HepG2 (cell line): ENCODE data around the gene PNLIPRP1. TPM values are rescaled to one million over a fixed set of nuclear protein-coding genes. Genes with fewer than 3 reads are reported as not detected.

Experiments
- ATAC-seq: fragments of 200-7000 bp; cut with Tn5 transposase; 3 replicates; pipeline ENCODE4 v1.9.1; 2020; ENCODE audit warnings: mild to moderate bottlenecking, moderate library complexity
- BruUV-seq: library from RNA; stranded (reverse); fragments of 400-500 nt; replicated peaks from 2 replicates; lab custom pipeline; 2021; lab: Mats Ljungman, UMichigan
- CTCF ChIA-PET: fragments of 300-600 bp; formaldehyde crosslinking; extraction: SDS; loops from one replicate; lab custom pipeline; 2021; ENCODE audit warnings: low total read pairs, inconsistent platforms, low intra/inter-chr PET ratio; lab: Yijun Ruan, JAX
- POLR2A ChIA-PET: fragments of 350-600 bp; sonication (Branson Sonifier 250); formaldehyde crosslinking; loops from one replicate; lab custom pipeline; 2020; ENCODE audit warnings: antibody characterized with exemption, inconsistent platforms; lab: Yijun Ruan, JAX
- DNase-seq: peaks from one replicate; pipeline ENCODE4 v3.0.0-alpha.2; 2015; ENCODE audit warnings: low spot score
- FAIRE-seq: peaks from 3 replicates; lab custom pipeline; 2011; peaks lifted over from hg19 to GRCh38; lab: Jason Lieb, UNC
- H2AFZ ChIP-seq: one replicate; pipeline ENCODE4 v1.6.1; 2011; ENCODE audit warnings: low read length, inconsistent platforms
- H3K27ac ChIP-seq: fragments of 300-600 bp; 3 replicates; pipeline ENCODE4 v1.8.0; 2011; ENCODE audit warnings: mixed run types, mild to moderate bottlenecking, mixed read lengths, low read length, inconsistent platforms; ENCODE audit not compliant: insufficient read depth; ENCODE audit errors: extremely low read length
- H3K27me3 ChIP-seq, 2 experiments: fragments of 200-600 bp in 1 of 2; 2 replicates in 1 of 2; 3 replicates in 1 of 2; pipeline versions ENCODE4 v1.6.0 to v1.8.0; 2011; ENCODE audit warnings: low read length in 2 of 2, mild to moderate bottlenecking in 2 of 2, moderate library complexity in 2 of 2, inconsistent platforms in 1 of 2; ENCODE audit not compliant: insufficient read depth in 2 of 2, control insufficient read depth in 1 of 2
- H3K36me3 ChIP-seq, 2 experiments: fragments of 200-600 bp in 1 of 2; replicated peaks in 1 of 2; 2 replicates in 1 of 2; 3 replicates in 1 of 2; pipeline versions ENCODE4 v1.5.1 to v1.8.0; 2011; ENCODE audit warnings: low read length in 2 of 2, inconsistent platforms in 1 of 2; ENCODE audit not compliant: insufficient read depth in 2 of 2, control insufficient read depth in 1 of 2
- H3K4me1 ChIP-seq: 2 replicates; pipeline ENCODE4 v1.5.1; 2012; ENCODE audit warnings: low read length, inconsistent platforms; ENCODE audit not compliant: insufficient read depth
- H3K4me2 ChIP-seq: 2 replicates; pipeline ENCODE4 v1.6.0; 2011; ENCODE audit warnings: low read depth, low read length, inconsistent platforms
- H3K4me3 ChIP-seq, 3 experiments: fragments of 200-600 bp in 1 of 3; sonication (generic), shearing (Covaris generic) in 1 of 3; replicated peaks in 1 of 3; 2 replicates each; pipeline ENCODE4 v1.5.1; 2011 to 2016; ENCODE audit warnings: low read length in 3 of 3, inconsistent platforms in 2 of 3, low read depth in 2 of 3, mild to moderate bottlenecking in 2 of 3, control low read depth in 1 of 3, mixed read lengths in 1 of 3; ENCODE audit not compliant: insufficient read depth in 1 of 3
- H3K79me2 ChIP-seq: one replicate; pipeline ENCODE4 v1.6.1; 2011; ENCODE audit warnings: low read length, inconsistent platforms; ENCODE audit not compliant: insufficient read depth
- H3K9ac ChIP-seq: 2 replicates; pipeline ENCODE4 v1.6.0; 2011; ENCODE audit warnings: mild to moderate bottlenecking, low read depth, low read length, inconsistent platforms; ENCODE audit not compliant: insufficient read depth
- H3K9me3 ChIP-seq: 2 replicates; pipeline ENCODE4 v1.5.1; 2012; ENCODE audit warnings: mild to moderate bottlenecking, low read length
- H4K20me1 ChIP-seq: 2 replicates; pipeline ENCODE4 v1.6.0; 2011; ENCODE audit warnings: inconsistent platforms, mild to moderate bottlenecking, low read length, moderate library complexity; ENCODE audit not compliant: insufficient read depth
- FOXA1 ChIP-seq, 2 experiments: fragments of 450-650 bp in 1 of 2; sonication (generic) in 1 of 2; formaldehyde crosslinking in 1 of 2; IDR thresholded peaks; 2 replicates each; pipeline versions ENCODE4 v1.4.0 to v1.6.1; 2016 to 2020; ENCODE audit warnings: missing genetic modification reagents in 1 of 2
- FOXA3 ChIP-seq: IDR thresholded peaks from 2 replicates; pipeline ENCODE4 v1.6.1; 2016; ENCODE audit warnings: missing genetic modification reagents, missing compliant biosample characterization
- HHEX ChIP-seq: IDR thresholded peaks from 2 replicates; pipeline ENCODE4 v1.6.1; 2016; ENCODE audit warnings: control low read depth
- HNF4A ChIP-seq: sonication (generic); formaldehyde crosslinking; IDR thresholded peaks from 2 replicates; pipeline ENCODE4 v1.4.0; 2020; ENCODE audit warnings: missing genetic modification reagents
- NFIC ChIP-seq: IDR thresholded peaks from 2 replicates; pipeline ENCODE4 v1.6.1; 2012; ENCODE audit warnings: mild to moderate bottlenecking, low read length, inconsistent platforms
- TBX2 ChIP-seq: sonication (generic); formaldehyde crosslinking; IDR thresholded peaks from 2 replicates; pipeline ENCODE4 v1.5.0; 2020; ENCODE audit warnings: missing genetic modification reagents, mild to moderate bottlenecking, borderline replicate concordance
- ZIK1 ChIP-seq: sonication (generic); formaldehyde crosslinking; IDR thresholded peaks from 2 replicates; pipeline ENCODE4 v1.5.0; 2020; ENCODE audit warnings: mild to moderate bottlenecking, low read depth, missing genetic modification reagents, borderline replicate concordance
- ZNF33A ChIP-seq: sonication (generic); formaldehyde crosslinking; IDR thresholded peaks from 2 replicates; pipeline ENCODE4 v1.5.1; 2020; ENCODE audit warnings: missing genetic modification reagents, mild to moderate bottlenecking, moderate library complexity, borderline replicate concordance
- ZNF609 ChIP-seq: sonication (generic); formaldehyde crosslinking; IDR thresholded peaks from 2 replicates; pipeline ENCODE4 v1.4.0; 2020; ENCODE audit warnings: mild to moderate bottlenecking, missing genetic modification reagents, borderline replicate concordance
- WGBS: methylation state at CpG from one replicate; pipeline ENCODE4 v1.1.6; 2017; ENCODE audit warnings: low lambda C conversion rate; 5-methylcytosine and 5-hydroxymethylcytosine counted together
- in situ Hi-C: cut with HindIII; loops from 2 replicates; pipeline ENCODE4 v1.10.0; 2017; ENCODE audit warnings: low pct_unique_long_range_greater_than_20kb; ENCODE audit not compliant: extremely low pct_ligation_motif_present
- intact Hi-C: fragments of 100-400 bp; cut with micrococcal nuclease; formaldehyde crosslinking; loops from one replicate; pipeline ENCODE4 v1.10.0; 2022; ENCODE audit not compliant: unreplicated experiment
- polyA plus RNA-seq, 8 experiments: library from polyadenylated mRNA; depleted of rRNA in 3 of 8; stranded (reverse) in 7 of 8; unstranded in 1 of 8; fragments of >200 nt; fragmentation: Illumina TruSeq in 4 of 8; extraction: Trizol in 4 of 8; gene quantifications; 2 replicates each; pipeline versions ENCODE4 v1.2.1 to v1.2.3, GENCODE V29; 2011 to 2016; ENCODE audit warnings: low read depth in 4 of 8, missing spikeins in 1 of 8, mixed read lengths in 1 of 8; ENCODE audit not compliant: insufficient read depth in 1 of 8
- total RNA-seq, 5 experiments: library from RNA; depleted of rRNA; stranded (reverse); fragments of >200 nt; fragmentation: Illumina TruSeq; extraction: Trizol; gene quantifications; 2 replicates each; pipeline ENCODE4 v1.2.3, GENCODE V29; 2016; ENCODE audit warnings: low read depth in 1 of 5

Gene PNLIPRP1
- total and polyA plus RNA-seq, 2 of the 13 experiments (the other 11 are each of a cell fraction or from before 2014, with no cell fraction given): not detected

- intact Hi-C loops: no loop called here
- WGBS: 0% methylated on average over 2 of the region's 2 CpGs
- no peak for TF ChIP-seq ZNF33A (CRISPR knock-in tag)
- TF ChIP-seq FOXA1 (IDR thresholded peaks at IDR 0.05): no peak
- peak; percentile 23; the same call in 1 of the 2 replicates for TF ChIP-seq FOXA1 (CRISPR knock-in tag; IDR thresholded peaks at IDR 0.05)
- TF ChIP-seq HHEX (CRISPR knock-in tag): peak; percentile 79
- peak; percentile 33; the same call in 1 of the 2 replicates for TF ChIP-seq HNF4A (CRISPR knock-in tag)
- TF ChIP-seq ZNF609 (CRISPR knock-in tag): 0 out of 2 replicates have a peak, but pooled peaks have one; percentile 50
- TF ChIP-seq TBX2 (CRISPR knock-in tag): peak; percentile 68
- TF ChIP-seq ZIK1 (CRISPR knock-in tag): no peak
- 0 out of 2 replicates have a peak, but pooled peaks have one; percentile 14 for TF ChIP-seq FOXA3 (CRISPR knock-in tag)
- TF ChIP-seq NFIC: peak; percentile 48; the same call in 1 of the 2 replicates
- no peaks in the 10 kb centered on the region for H3K79me2 ChIP-seq
- ChIA-PET CTCF (no interaction called here), POLR2A (no interaction called here)
- no peak overlapping the region for H3K4me2 ChIP-seq
- FAIRE-seq: no peak
- H3K4me1 ChIP-seq: no peaks in the 10 kb centered on the region
- DNase-seq: no peak
- no peaks in the 10 kb centered on the region for H4K20me1 ChIP-seq
- H2AFZ ChIP-seq: no peak overlapping the region
- H3K4me3 ChIP-seq: no peak overlapping the region
- no peak for ATAC-seq
- no peaks in the 10 kb centered on the region for H3K36me3 ChIP-seq
- H3K9me3 ChIP-seq: no peaks in the 10 kb centered on the region
- H3K27me3 ChIP-seq: peaks cover 2 to 24% of the 10 kb centered on the region in 2 experiments; a peak in 2 of 5 replicates
- in situ Hi-C loops: no loop called here
- BruUV-seq: no TSS peak
- no peak overlapping the region for H3K9ac ChIP-seq
- no peak overlapping the region for H3K27ac ChIP-seq
These were observed 833 bp upstream of the PNLIPRP1 start for GRCh38 chr10:116589926-116590325.
